ENCODE measurements around the gene KCTD4. TPM values are rescaled to one million over a fixed set of nuclear protein-coding genes. Genes with fewer than 3 reads are reported as not detected.
"Not testable (repeated sequence)": the region's sequence is repeated elsewhere in the genome, so short reads cannot be mapped to it uniquely, and the experiment has no call there.

Gene KCTD4
- total RNA-seq, 8 experiments from 2014 or later: 0.46 to 5.9 (median 1.2) TPM

- H3K4me1 ChIP-seq (replicated peaks in 1 of 2): no peaks in the 10 kb centered on the region
- H3K27ac ChIP-seq: no peak overlapping the region
- WGBS, 10 experiments: 91 to 100% (median 100%) methylated on average over 1 to 4 of the region's 4 CpGs; no CpG with 5 or more reads in 2 of the 10 experiments
- in situ Hi-C loops (cut with MboI; ENCODE audit: low pct_unique_long_range_greater_than_20kb in 2 of 9, low sequenced_read_pairs in 9 of 9, unreplicated experiment in 9 of 9): no loop called here
- no peak overlapping the region for H3K4me3 ChIP-seq
- ATAC-seq (replicated peaks in 6 of 8): no peak
Measured at GRCh38 chr13:45207319-45207718, 6.5 kb upstream of the KCTD4 start.

GRCh38 chr13:45206340-45206739, 5.5 kb upstream of the KCTD4 start:
- Histone ChIP-seq H3K4me3 (no peak overlapping the region), H3K4me1 (replicated peaks in 1 of 2) (no peaks in the 10 kb centered on the region), H3K27ac (no peak overlapping the region)
- in situ Hi-C loops (cut with MboI; ENCODE audit: low pct_unique_long_range_greater_than_20kb in 2 of 9, low sequenced_read_pairs in 9 of 9, unreplicated experiment in 9 of 9): no loop called here
- peak in 6 of 8 experiments; percentile 32 to 96 (median 75) for ATAC-seq (replicated peaks in 6 of 8)

DNA sequence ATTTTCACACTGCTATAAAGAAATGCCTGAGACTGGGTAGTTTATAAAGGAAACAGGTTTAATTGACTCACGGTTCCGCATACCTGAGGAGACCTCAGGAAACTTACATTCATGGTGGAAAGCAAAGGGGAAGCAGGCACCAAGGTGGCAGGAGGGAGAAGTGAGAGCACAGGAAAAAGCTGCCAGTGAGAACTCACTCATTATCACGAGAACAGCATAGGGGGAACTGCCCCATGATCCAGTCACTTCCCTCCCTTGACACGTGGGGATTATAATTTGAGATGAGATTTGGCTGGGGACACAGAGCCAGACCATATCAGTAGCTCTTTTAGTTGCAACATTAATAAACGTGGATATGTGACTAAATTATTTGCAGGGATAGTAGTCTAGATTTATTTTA, 4.3 kb upstream of the KCTD4 start:
- no peak for ATAC-seq (replicated peaks in 6 of 8)
- H3K4me1 ChIP-seq (replicated peaks in 1 of 2): no peaks in the 10 kb centered on the region
- in situ Hi-C loops (cut with MboI; ENCODE audit: low pct_unique_long_range_greater_than_20kb in 2 of 9, low sequenced_read_pairs in 9 of 9, unreplicated experiment in 9 of 9): no loop called here
- no peak overlapping the region for H3K27ac ChIP-seq
- H3K4me3 ChIP-seq: no peak overlapping the region
- WGBS, 10 experiments: 87 to 100% (median 100%) methylated on average over 2 to 5 of the region's 5 CpGs; no CpG with 5 or more reads in 5 of the 10 experiments

GRCh38 chr13:45199711-45200110, 1.1 kb downstream of the KCTD4 start:
- H3K4me3 ChIP-seq: no peak overlapping the region
- in situ Hi-C loops (cut with MboI; ENCODE audit: low pct_unique_long_range_greater_than_20kb in 2 of 9, low sequenced_read_pairs in 9 of 9, unreplicated experiment in 9 of 9): loop anchor here in 1 of 9 experiments (25.0 kb wide), 1 partner anchor 88 kb away; no protein-coding TSS in a partner anchor
- no peak for ATAC-seq (replicated peaks in 6 of 8)
- 74 to 100% (median 93%) methylated on average over 1 to 4 of the region's 4 CpGs for WGBS, 10 experiments
- H3K27ac ChIP-seq: no peak overlapping the region
- no peaks in the 10 kb centered on the region for H3K4me1 ChIP-seq (replicated peaks in 1 of 2)

GRCh38 chr13:45198924-45199323, 1.9 kb downstream of the KCTD4 start:
- ATAC-seq (replicated peaks in 6 of 8): no peak
- 88 to 100% (median 98%) methylated on average over 1 to 3 of the region's 3 CpGs; no CpG with 5 or more reads in 2 of the 10 experiments for WGBS, 10 experiments
- H3K27ac ChIP-seq: no peak overlapping the region
- peaks cover 0 to 3% of the 10 kb centered on the region in 2 donors for H3K4me1 ChIP-seq (replicated peaks in 1 of 2)
- in situ Hi-C loops (cut with MboI; ENCODE audit: low pct_unique_long_range_greater_than_20kb in 2 of 9, low sequenced_read_pairs in 9 of 9, unreplicated experiment in 9 of 9): loop anchor here in 1 of 9 experiments (25.0 kb wide), 1 partner anchor 88 kb away; no protein-coding TSS in a partner anchor
- H3K4me3 ChIP-seq: no peak overlapping the region

GRCh38 chr13:45198041-45198440, 2.8 kb downstream of the KCTD4 start:
- Histone ChIP-seq H3K4me1 (replicated peaks in 1 of 2) (peaks cover 0 to 3% of the 10 kb centered on the region in 2 donors), H3K27ac (no peak overlapping the region), H3K4me3 (no peak overlapping the region)
- in situ Hi-C loops (cut with MboI; ENCODE audit: low pct_unique_long_range_greater_than_20kb in 2 of 9, low sequenced_read_pairs in 9 of 9, unreplicated experiment in 9 of 9): loop anchor here in 1 of 9 experiments (25.0 kb wide), 1 partner anchor 89 kb away; no protein-coding TSS in a partner anchor
- ATAC-seq (replicated peaks in 6 of 8): peak in 1 of 8 experiments; percentile 24
- WGBS, 10 experiments: 67 to 100% (median 83%) methylated on average over 1 to 2 of the region's 2 CpGs; no CpG with 5 or more reads in 3 of the 10 experiments

GRCh38 chr13:45196622-45197021, 4.2 kb downstream of the KCTD4 start:
- Histone ChIP-seq H3K27ac (no peak overlapping the region), H3K4me3 (no peak overlapping the region), H3K4me1 (replicated peaks in 1 of 2) (peaks cover 0 to 3% of the 10 kb centered on the region in 2 donors)
- no peak for ATAC-seq (replicated peaks in 6 of 8)
- in situ Hi-C loops (cut with MboI; ENCODE audit: low pct_unique_long_range_greater_than_20kb in 2 of 9, low sequenced_read_pairs in 9 of 9, unreplicated experiment in 9 of 9): loop anchor here in 1 of 9 experiments (25.0 kb wide), 1 partner anchor 91 kb away; no protein-coding TSS in a partner anchor
- WGBS, 10 experiments: 0 to 86% (median 40%) methylated on average over 1 of the region's 1 CpG; no CpG with 5 or more reads in 4 of the 10 experiments

DNA sequence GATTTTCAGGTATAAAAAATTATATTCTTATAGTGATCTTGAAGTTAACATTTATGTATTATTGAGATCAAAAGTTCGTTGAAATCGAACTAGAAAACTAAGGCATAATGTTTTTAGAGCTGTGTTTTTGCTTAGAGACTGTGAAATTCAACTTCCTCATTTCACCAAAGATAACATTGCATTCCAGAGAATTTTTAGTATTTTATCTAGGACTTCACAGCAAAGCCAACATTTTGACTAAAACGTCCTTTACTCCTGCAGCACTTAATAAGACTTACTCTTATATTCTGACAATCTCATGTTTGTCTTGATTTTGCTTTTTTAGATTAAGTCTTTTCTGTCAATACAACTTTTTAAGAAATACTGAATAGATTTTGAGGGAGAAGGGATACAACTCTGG, 4.7 kb downstream of the KCTD4 start:
- Histone ChIP-seq H3K4me3 (no peak overlapping the region), H3K27ac (no peak overlapping the region), H3K4me1 (replicated peaks in 1 of 2) (peaks cover 0 to 3% of the 10 kb centered on the region in 2 donors)
- WGBS, 10 experiments: 70 to 100% (median 93%) methylated on average over 2 to 3 of the region's 3 CpGs
- in situ Hi-C loops (cut with MboI; ENCODE audit: low pct_unique_long_range_greater_than_20kb in 2 of 9, low sequenced_read_pairs in 9 of 9, unreplicated experiment in 9 of 9): loop anchor here in 1 of 9 experiments (25.0 kb wide), 1 partner anchor 91 kb away; no protein-coding TSS in a partner anchor
- ATAC-seq (replicated peaks in 6 of 8): no peak

DNA sequence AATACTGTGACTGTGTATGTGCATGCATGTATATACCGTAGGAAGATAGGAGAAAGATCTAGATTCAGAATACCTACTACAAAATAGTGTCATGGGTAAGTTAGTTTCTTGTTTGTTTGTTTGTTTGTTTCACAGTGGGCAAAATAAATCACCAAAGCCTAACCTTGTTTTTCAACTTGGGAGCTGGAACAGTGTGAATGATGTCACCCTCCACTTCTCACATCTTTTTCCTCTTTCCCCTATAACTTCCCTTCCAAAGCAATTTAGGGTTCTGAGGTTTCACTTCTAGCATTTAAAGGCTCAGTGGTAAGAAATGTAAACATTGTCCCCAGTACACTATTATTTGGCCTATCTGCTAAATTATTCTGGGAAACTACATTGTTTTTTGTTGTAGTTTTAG, 5.4 kb downstream of the KCTD4 start:
- no peak for ATAC-seq (replicated peaks in 6 of 8)
- no peak overlapping the region for H3K27ac ChIP-seq
- in situ Hi-C loops (cut with MboI; ENCODE audit: low pct_unique_long_range_greater_than_20kb in 2 of 9, low sequenced_read_pairs in 9 of 9, unreplicated experiment in 9 of 9): loop anchor here in 1 of 9 experiments (25.0 kb wide), 1 partner anchor 92 kb away; no protein-coding TSS in a partner anchor
- H3K4me3 ChIP-seq: no peak overlapping the region
- WGBS, 10 experiments: 60 to 100% (median 90%) methylated on average over 1 of the region's 1 CpG
- H3K4me1 ChIP-seq (replicated peaks in 1 of 2): peaks cover 0 to 3% of the 10 kb centered on the region in 2 donors

DNA sequence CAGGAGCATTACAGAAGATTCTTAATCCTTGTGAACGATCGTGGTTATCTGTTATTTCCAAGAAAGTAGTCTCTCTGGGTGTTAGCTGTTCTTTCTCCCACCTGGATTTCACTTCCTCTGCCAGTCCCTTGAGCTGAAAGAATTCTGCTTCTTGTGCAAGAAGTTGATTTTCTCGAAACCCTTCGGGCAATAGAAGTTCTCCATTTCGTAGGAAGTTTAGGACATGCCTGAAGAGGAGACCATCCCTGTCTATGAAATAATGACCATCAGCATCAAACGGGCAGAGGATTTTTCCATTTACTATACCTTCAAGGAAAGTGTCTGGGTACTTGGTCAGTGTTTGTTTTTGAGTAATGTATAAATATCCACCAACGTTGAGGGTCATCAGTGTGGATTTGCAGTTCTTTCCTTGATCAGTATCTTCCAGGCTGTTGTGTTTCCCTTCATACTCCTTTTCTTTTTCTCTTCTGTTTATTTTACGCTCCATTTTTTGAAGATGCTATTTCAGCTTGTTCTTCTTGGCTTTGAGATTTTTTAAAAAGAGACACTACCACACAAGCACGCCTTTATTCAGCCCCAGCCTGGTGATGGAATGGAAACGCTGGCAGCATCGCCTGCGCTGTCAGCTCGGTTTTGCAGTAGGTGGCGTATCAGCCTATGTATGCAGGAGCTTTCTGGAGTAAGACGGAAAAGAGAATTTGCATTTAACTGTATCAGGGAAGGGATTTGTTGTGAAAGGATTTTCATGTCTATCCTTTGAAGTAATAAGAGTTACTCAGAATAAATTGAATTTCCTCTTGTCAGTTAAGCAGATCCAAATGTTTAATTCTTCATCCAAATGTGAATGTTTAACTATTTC, 6.5 kb downstream of the KCTD4 start:
- H3K4me1 ChIP-seq (replicated peaks in 1 of 2): peaks cover 0 to 3% of the 10 kb centered on the region in 2 donors
- H3K27ac ChIP-seq: no peak overlapping the region
- 24 to 71% (median 50%) methylated on average over 5 to 15 of the region's 15 CpGs for WGBS, 10 experiments
- in situ Hi-C loops (cut with MboI; ENCODE audit: low pct_unique_long_range_greater_than_20kb in 2 of 9, low sequenced_read_pairs in 9 of 9, unreplicated experiment in 9 of 9): loop anchor here in 1 of 9 experiments (25.0 kb wide), 1 partner anchor 93 kb away; no protein-coding TSS in a partner anchor
- H3K4me3 ChIP-seq: no peak overlapping the region
- ATAC-seq (replicated peaks in 6 of 8): peak; percentile 36 to 99 (median 60)

GRCh38 chr13:45191874-45192273, 9.0 kb downstream of the KCTD4 start:
- no peak for ATAC-seq (replicated peaks in 6 of 8)
- WGBS, 10 experiments: 53 to 100% (median 87%) methylated on average over 1 of the region's 1 CpG; no CpG with 5 or more reads in 2 of the 10 experiments

GRCh38 chr13:45189511-45189910, 11.3 kb downstream of the KCTD4 start:
- H3K4me1 ChIP-seq (replicated peaks in 1 of 2); H3K27ac ChIP-seq; H3K4me3 ChIP-seq; ATAC-seq (replicated peaks in 6 of 8): not testable (repeated sequence)
- in situ Hi-C loops (cut with MboI; ENCODE audit: low pct_unique_long_range_greater_than_20kb in 2 of 9, low sequenced_read_pairs in 9 of 9, unreplicated experiment in 9 of 9): loop anchor here in 1 of 9 experiments (25.0 kb wide), 1 partner anchor 98 kb away; no protein-coding TSS in a partner anchor

More at GRCh38 chr13:45191874-45192273, 9.0 kb downstream of the KCTD4 start:
- Histone ChIP-seq H3K27ac (no peak overlapping the region), H3K4me3 (no peak overlapping the region), H3K4me1 (replicated peaks in 1 of 2) (peaks cover 0 to 3% of the 10 kb centered on the region in 2 donors)
- in situ Hi-C loops (cut with MboI; ENCODE audit: low pct_unique_long_range_greater_than_20kb in 2 of 9, low sequenced_read_pairs in 9 of 9, unreplicated experiment in 9 of 9): loop anchor here in 1 of 9 experiments (25.0 kb wide), 1 partner anchor 95 kb away; no protein-coding TSS in a partner anchor

DNA sequence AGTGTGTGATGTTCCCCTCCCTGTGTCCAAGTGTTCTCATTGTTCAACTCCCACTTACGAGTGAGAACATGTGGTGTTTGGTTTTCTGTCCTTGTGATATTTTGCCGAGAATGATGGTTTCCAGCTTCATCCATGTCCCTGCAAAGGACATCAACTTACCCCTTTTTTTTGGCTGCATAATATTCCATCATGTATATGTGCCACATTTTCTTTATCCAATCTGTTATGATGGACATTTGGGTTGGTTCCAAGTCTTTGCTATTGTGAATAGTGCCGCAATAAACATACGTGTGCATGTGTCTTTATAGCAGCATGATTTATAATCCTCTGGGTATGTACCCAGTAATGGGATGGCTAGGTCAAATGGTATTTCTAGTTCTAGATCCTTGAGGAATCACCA, 11.8 kb downstream of the KCTD4 start:
- H3K4me3 ChIP-seq; H3K4me1 ChIP-seq (replicated peaks in 1 of 2); ATAC-seq (replicated peaks in 6 of 8); H3K27ac ChIP-seq: not testable (repeated sequence)
- in situ Hi-C loops (cut with MboI; ENCODE audit: low pct_unique_long_range_greater_than_20kb in 2 of 9, low sequenced_read_pairs in 9 of 9, unreplicated experiment in 9 of 9): loop anchor here in 1 of 9 experiments (25.0 kb wide), 1 partner anchor 98 kb away; no protein-coding TSS in a partner anchor
- WGBS, 10 experiments: 100% methylated on average over 1 of the region's 4 CpGs; no CpG with 5 or more reads in 9 of the 10 experiments
